IMR-90 (cell line): Measurements from ENCODE around the gene EFHC1. TPM values are rescaled to one million over a fixed set of nuclear protein-coding genes. Genes with fewer than 3 reads are reported as not detected.

Source experiments
- ATAC-seq: fragments of 200-7000 bp; cut with Tn5 transposase; 2 replicates; pipeline ENCODE4 v1.9.1; 2020; ENCODE audit warnings: low read depth, mild to moderate bottlenecking, moderate library complexity
- BruUV-seq: library from RNA; stranded (reverse); fragments of 400-500 nt; replicated peaks from 2 replicates; lab custom pipeline; 2021; lab: Mats Ljungman, UMichigan
- CTCF ChIA-PET: fragments of 300-600 bp; formaldehyde crosslinking; extraction: SDS; loops from one replicate; lab custom pipeline; 2021; ENCODE audit warnings: antibody characterized with exemption; lab: Yijun Ruan, JAX
- POLR2A ChIA-PET: fragments of 300-600 bp; sonication (Branson Sonifier 250); formaldehyde crosslinking; loops from one replicate; lab custom pipeline; 2022; ENCODE audit warnings: antibody characterized with exemption; ENCODE audit not compliant: unreplicated experiment; lab: Charles Lee
- DNase-seq: peaks from one replicate; pipeline ENCODE4 v3.0.0; 2013
- H2AFZ ChIP-seq: replicated peaks from 2 replicates; pipeline ENCODE3; 2013; ENCODE audit warnings: low read length, mild to moderate bottlenecking; ENCODE audit not compliant: poor library complexity
- H2AK5ac ChIP-seq: 2 replicates; pipeline ENCODE4 v1.6.1; 2013; ENCODE audit warnings: low read depth, low read length, inconsistent platforms
- H2AK9ac ChIP-seq: replicated peaks from 2 replicates; pipeline ENCODE3; 2013; ENCODE audit warnings: mild to moderate bottlenecking, low read depth, low read length, moderate library complexity; ENCODE audit not compliant: poor library complexity
- H2BK120ac ChIP-seq: 2 replicates; pipeline ENCODE4 v1.6.1; 2013; ENCODE audit warnings: low read depth, low read length, inconsistent platforms
- H2BK15ac ChIP-seq: 3 replicates; pipeline ENCODE4 v1.6.1; 2013; ENCODE audit warnings: low read depth, low read length, inconsistent platforms
- H2BK20ac ChIP-seq: 2 replicates; pipeline ENCODE4 v1.6.1; 2013; ENCODE audit warnings: low read depth, mild to moderate bottlenecking, inconsistent platforms, low read length, moderate library complexity
- H2BK5ac ChIP-seq: 2 replicates; pipeline ENCODE4 v1.6.1; 2013; ENCODE audit warnings: mild to moderate bottlenecking, low read depth, low read length, inconsistent platforms; ENCODE audit not compliant: poor library complexity, severe bottlenecking
- H3K14ac ChIP-seq: replicated peaks from 2 replicates; pipeline ENCODE4 v1.6.1; 2013; ENCODE audit warnings: low read depth, low read length, inconsistent platforms
- H3K18ac ChIP-seq: 2 replicates; pipeline ENCODE4 v1.6.1; 2013; ENCODE audit warnings: low read depth, low read length, control low read depth
- H3K23ac ChIP-seq: 2 replicates; pipeline ENCODE4 v1.6.1; 2013; ENCODE audit warnings: low read depth, low read length, inconsistent platforms
- H3K27ac ChIP-seq: 2 replicates; pipeline ENCODE4 v1.5.1; 2013; ENCODE audit warnings: mild to moderate bottlenecking, control low read depth, low read length; ENCODE audit not compliant: insufficient read depth
- H3K27me3 ChIP-seq: 2 replicates; pipeline ENCODE4 v1.6.1; 2013; ENCODE audit warnings: low read length; ENCODE audit not compliant: control insufficient read depth, insufficient read depth
- H3K36me3 ChIP-seq: 2 replicates; pipeline ENCODE4 v1.6.1; 2013; ENCODE audit warnings: low read length, mixed read lengths; ENCODE audit not compliant: control insufficient read depth, insufficient read depth
- H3K4ac ChIP-seq: 2 replicates; pipeline ENCODE4 v1.6.1; 2013; ENCODE audit warnings: low read depth, low read length, inconsistent platforms
- H3K4me1 ChIP-seq: 2 replicates; pipeline ENCODE4 v1.6.1; 2013; ENCODE audit warnings: low read length, mixed read lengths; ENCODE audit not compliant: control insufficient read depth, insufficient read depth
- H3K4me2 ChIP-seq: 2 replicates; pipeline ENCODE4 v1.6.1; 2013; ENCODE audit warnings: low read depth, mild to moderate bottlenecking, control low read depth, low read length, moderate library complexity
- H3K4me3 ChIP-seq: 2 replicates; pipeline ENCODE4 v1.5.1; 2013; ENCODE audit warnings: low read depth, mild to moderate bottlenecking, control low read depth, low read length, moderate library complexity; ENCODE audit not compliant: insufficient read depth
- H3K56ac ChIP-seq: 2 replicates; pipeline ENCODE4 v1.6.1; 2013; ENCODE audit warnings: low read length, inconsistent platforms; ENCODE audit not compliant: insufficient read depth; ENCODE audit errors: extremely low read depth
- H3K79me1 ChIP-seq, 2 experiments: 2 replicates each; pipeline ENCODE4 v1.6.1; 2013; ENCODE audit warnings: low read length in 2 of 2, inconsistent platforms in 1 of 2, low read depth in 1 of 2
- H3K9ac ChIP-seq: 2 replicates; pipeline ENCODE4 v1.6.1; 2013; ENCODE audit warnings: low read depth, low read length, control low read depth
- H3K9me1 ChIP-seq: 2 replicates; pipeline ENCODE4 v1.6.1; 2013; ENCODE audit warnings: low read length, inconsistent platforms; ENCODE audit not compliant: insufficient read depth
- H3K9me3 ChIP-seq: 2 replicates; pipeline ENCODE4 v1.6.1; 2013; ENCODE audit warnings: low read length; ENCODE audit not compliant: control insufficient read depth, insufficient read depth
- H4K20me1 ChIP-seq: 2 replicates; pipeline ENCODE4 v1.6.1; 2013; ENCODE audit warnings: low read length, inconsistent platforms; ENCODE audit not compliant: insufficient read depth
- H4K5ac ChIP-seq: 2 replicates; pipeline ENCODE4 v1.6.1; 2013; ENCODE audit warnings: mild to moderate bottlenecking, low read depth, low read length, control low read depth
- H4K8ac ChIP-seq, 2 experiments: 2 replicates each; pipeline ENCODE4 v1.6.1; 2013; ENCODE audit warnings: low read depth in 2 of 2, low read length in 2 of 2, control low read depth in 1 of 2, inconsistent platforms in 1 of 2
- H4K91ac ChIP-seq: 2 replicates; pipeline ENCODE4 v1.6.1; 2013; ENCODE audit warnings: low read depth, low read length, inconsistent platforms; ENCODE audit not compliant: insufficient read depth
- CHD1 ChIP-seq: IDR thresholded peaks from 2 replicates; pipeline ENCODE4 v1.6.1; 2012; ENCODE audit warnings: low read depth, low read length, improper control_type of control experiment
- FOS ChIP-seq: fragments of 150-350 bp; IDR thresholded peaks from 2 replicates; pipeline ENCODE4 v1.6.1; 2016; ENCODE audit warnings: low read depth, low read length
- MAFK ChIP-seq: IDR thresholded peaks from 2 replicates; pipeline ENCODE4 v1.6.1; 2012; ENCODE audit warnings: low read depth, low read length, improper control_type of control experiment
- NFE2L2 ChIP-seq: fragments of 150-350 bp; IDR thresholded peaks from 2 replicates; pipeline ENCODE4 v1.6.1; 2016; ENCODE audit warnings: low read depth, mild to moderate bottlenecking, low read length
- POLR2A ChIP-seq: IDR thresholded peaks from 2 replicates; pipeline ENCODE4 v1.6.1; 2012; ENCODE audit warnings: mild to moderate bottlenecking, low read depth, low read length
- RAD21 ChIP-seq: IDR thresholded peaks from 2 replicates; pipeline ENCODE4 v1.6.1; 2012; ENCODE audit warnings: low read length, improper control_type of control experiment
- RCOR1 ChIP-seq: IDR thresholded peaks from 2 replicates; pipeline ENCODE4 v1.6.1; 2012; ENCODE audit warnings: mild to moderate bottlenecking, low read length, improper control_type of control experiment; ENCODE audit not compliant: insufficient replicate concordance
- RFX5 ChIP-seq: IDR thresholded peaks from 2 replicates; pipeline ENCODE4 v1.8.0; 2012; ENCODE audit warnings: low read depth, mild to moderate bottlenecking, low read length, moderate library complexity
- WGBS, 2 experiments: methylation state at CpG; one replicate each; pipeline versions ENCODE4 v1.1.5 to v1.1.7; 2013; ENCODE audit warnings: missing lambda C conversion rate in 2 of 2; ENCODE audit not compliant: insufficient read length in 1 of 2; ENCODE audit errors: extremely low coverage in 2 of 2; 5-methylcytosine and 5-hydroxymethylcytosine counted together
- dilution Hi-C: fragments of 300-500 bp; cut with HindIII; formaldehyde crosslinking; loops from one replicate; pipeline ENCODE4 v1.14.3; 2018; ENCODE audit warnings: low sequenced_read_pairs; ENCODE audit not compliant: unreplicated experiment
- in situ Hi-C: fragments of 300-500 bp; cut with MboI; formaldehyde crosslinking; loops from 3 replicates; pipeline ENCODE4 v1.14.3; 2019; ENCODE audit warnings: low sequenced_read_pairs, inconsistent platforms, mixed read lengths
- intact Hi-C: fragments of 100-400 bp; cut with micrococcal nuclease; formaldehyde crosslinking; loops from 2 replicates; pipeline ENCODE4 v1.10.0; 2022
- polyA plus RNA-seq, 3 experiments: library from polyadenylated mRNA; depleted of rRNA; stranded (reverse); fragments of >200 nt; gene quantifications; 2 replicates each; pipeline ENCODE4 v1.2.3, GENCODE V29; 2012; ENCODE audit warnings: low replicate concordance in 1 of 3
- total RNA-seq: library from RNA; depleted of rRNA; stranded (reverse); fragments of >200 nt; gene quantifications from 2 replicates; pipeline ENCODE4 v1.2.3, GENCODE V29; 2012
- TF ChIP-seq, protein P1 (sequence below): fragments of 150-350 bp; IDR thresholded peaks from 2 replicates; pipeline ENCODE4 v1.6.1; 2017; ENCODE audit warnings: mild to moderate bottlenecking, antibody characterized with exemption, low read length, low read depth
- TF ChIP-seq, protein P2 (sequence below): fragments of 150-350 bp; IDR thresholded peaks from 2 replicates; pipeline ENCODE4 v1.6.1; 2016; ENCODE audit warnings: low read depth, mild to moderate bottlenecking, low read length, moderate library complexity, borderline replicate concordance
- TF ChIP-seq, protein P3 (sequence below): conservative IDR thresholded peaks from 2 replicates; pipeline ENCODE4 v1.5.1; 2012; ENCODE audit warnings: mild to moderate bottlenecking, low read depth, low read length, improper control_type of control experiment

Gene EFHC1
- total and polyA plus RNA-seq, 2 of the 4 experiments (the other 2 are of a cell fraction), result 14.0 to 23.0 TPM

DNA sequence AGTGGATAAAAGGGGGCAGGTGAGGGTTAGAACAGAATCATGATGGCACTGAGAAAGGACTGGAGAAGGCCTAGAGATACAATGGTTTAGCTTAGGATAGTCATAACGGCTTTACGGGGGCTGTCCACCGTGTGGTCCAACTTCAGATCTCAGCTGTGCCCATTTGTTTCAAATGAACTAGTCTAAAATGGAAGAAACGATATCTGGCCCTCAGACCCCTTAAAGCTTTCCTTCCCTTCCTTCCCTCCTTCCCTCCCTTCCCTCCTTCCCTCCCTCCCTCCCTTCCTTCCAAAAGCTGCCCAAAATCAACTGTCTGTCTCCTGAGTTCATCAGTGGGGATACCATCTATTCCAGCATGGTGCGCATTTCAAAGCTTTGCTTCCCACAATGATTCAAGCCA is 128.9 kb downstream of the EFHC1 start:
- ATAC-seq (no peak), DNase-seq (no peak)
- Histone ChIP-seq H2BK120ac (peak overlapping the region; percentile 76), H4K91ac (no peak overlapping the region), H3K36me3 (peaks cover 9% of the 10 kb centered on the region; the same call in 1 of the 2 replicates), H2BK5ac (peak overlapping the region; percentile 97), H3K27me3 (no peaks in the 10 kb centered on the region), H3K27ac (no peak overlapping the region), H2AK5ac (no peak overlapping the region), H2BK15ac (0 out of 3 replicates have a peak overlapping the region, but pooled peaks have one; percentile 53), H3K9ac (no peak overlapping the region), H3K23ac (no peak overlapping the region), H3K4me3 (no peak overlapping the region), H4K8ac (0 out of 4 replicates have a peak overlapping the region, but pooled peaks of 1 of the 2 experiments have one; percentile 69), H4K20me1 (peaks cover 42% of the 10 kb centered on the region), H3K9me1 (peaks cover 71% of the 10 kb centered on the region), H3K4me2 (no peak overlapping the region), H4K5ac (no peak overlapping the region), H3K56ac (no peak overlapping the region), H3K79me1 (peaks cover 31 to 100% of the 10 kb centered on the region in 2 experiments; a peak in 3 of 4 replicates), H3K4ac (peak overlapping the region; percentile 98; the same call in 1 of the 2 replicates), H3K4me1 (peaks cover 73% of the 10 kb centered on the region), H2BK20ac (no peak overlapping the region; the same call in 1 of the 2 replicates), H2AK9ac (no peak overlapping the region), H3K18ac (no peak overlapping the region), H3K9me3 (no peaks in the 10 kb centered on the region), H3K14ac (no peak overlapping the region), H2AFZ (no peak overlapping the region)
- POLR2A ChIA-PET, result no interaction called here
- intact Hi-C loops (no loop called here), in situ Hi-C loops (no loop called here), dilution Hi-C loops (no loop called here)
- TF ChIP-seq, protein P1, sequence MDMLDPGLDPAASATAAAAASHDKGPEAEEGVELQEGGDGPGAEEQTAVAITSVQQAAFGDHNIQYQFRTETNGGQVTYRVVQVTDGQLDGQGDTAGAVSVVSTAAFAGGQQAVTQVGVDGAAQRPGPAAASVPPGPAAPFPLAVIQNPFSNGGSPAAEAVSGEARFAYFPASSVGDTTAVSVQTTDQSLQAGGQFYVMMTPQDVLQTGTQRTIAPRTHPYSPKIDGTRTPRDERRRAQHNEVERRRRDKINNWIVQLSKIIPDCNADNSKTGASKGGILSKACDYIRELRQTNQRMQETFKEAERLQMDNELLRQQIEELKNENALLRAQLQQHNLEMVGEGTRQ, result no peak
- TF ChIP-seq CHD1, result no peak
- TF ChIP-seq RFX5, result no peak
- no peak for TF ChIP-seq FOS
- TF ChIP-seq POLR2A, result no peak
- no peak for TF ChIP-seq RCOR1
- no peak for TF ChIP-seq NFE2L2
- TF ChIP-seq RAD21, result no peak
- no peak for TF ChIP-seq MAFK
- TF ChIP-seq, protein P2, sequence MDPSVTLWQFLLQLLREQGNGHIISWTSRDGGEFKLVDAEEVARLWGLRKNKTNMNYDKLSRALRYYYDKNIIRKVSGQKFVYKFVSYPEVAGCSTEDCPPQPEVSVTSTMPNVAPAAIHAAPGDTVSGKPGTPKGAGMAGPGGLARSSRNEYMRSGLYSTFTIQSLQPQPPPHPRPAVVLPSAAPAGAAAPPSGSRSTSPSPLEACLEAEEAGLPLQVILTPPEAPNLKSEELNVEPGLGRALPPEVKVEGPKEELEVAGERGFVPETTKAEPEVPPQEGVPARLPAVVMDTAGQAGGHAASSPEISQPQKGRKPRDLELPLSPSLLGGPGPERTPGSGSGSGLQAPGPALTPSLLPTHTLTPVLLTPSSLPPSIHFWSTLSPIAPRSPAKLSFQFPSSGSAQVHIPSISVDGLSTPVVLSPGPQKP, result no peak
- TF ChIP-seq, protein P3, sequence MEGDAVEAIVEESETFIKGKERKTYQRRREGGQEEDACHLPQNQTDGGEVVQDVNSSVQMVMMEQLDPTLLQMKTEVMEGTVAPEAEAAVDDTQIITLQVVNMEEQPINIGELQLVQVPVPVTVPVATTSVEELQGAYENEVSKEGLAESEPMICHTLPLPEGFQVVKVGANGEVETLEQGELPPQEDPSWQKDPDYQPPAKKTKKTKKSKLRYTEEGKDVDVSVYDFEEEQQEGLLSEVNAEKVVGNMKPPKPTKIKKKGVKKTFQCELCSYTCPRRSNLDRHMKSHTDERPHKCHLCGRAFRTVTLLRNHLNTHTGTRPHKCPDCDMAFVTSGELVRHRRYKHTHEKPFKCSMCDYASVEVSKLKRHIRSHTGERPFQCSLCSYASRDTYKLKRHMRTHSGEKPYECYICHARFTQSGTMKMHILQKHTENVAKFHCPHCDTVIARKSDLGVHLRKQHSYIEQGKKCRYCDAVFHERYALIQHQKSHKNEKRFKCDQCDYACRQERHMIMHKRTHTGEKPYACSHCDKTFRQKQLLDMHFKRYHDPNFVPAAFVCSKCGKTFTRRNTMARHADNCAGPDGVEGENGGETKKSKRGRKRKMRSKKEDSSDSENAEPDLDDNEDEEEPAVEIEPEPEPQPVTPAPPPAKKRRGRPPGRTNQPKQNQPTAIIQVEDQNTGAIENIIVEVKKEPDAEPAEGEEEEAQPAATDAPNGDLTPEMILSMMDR, result no peak
- BruUV-seq, result no TSS peak
- WGBS, 2 experiments, result 100% methylated on average over 2 of the region's 5 CpGs; no CpG with 5 or more reads in 1 of the 2 experiments
- CTCF ChIA-PET, result no interaction called here
